Measurements from ENCODE around the gene ITPKB.

ITPKB gene

GRCh38 chr1:226637147-226637935 lies 101.7 kb downstream of the ITPKB start:
- no peak for DNase-seq (ENCODE audit: low read depth, low spot score)

GRCh38 chr1:226636847-226637096 lies 102.3 kb downstream of the ITPKB start:
- no peak for DNase-seq (ENCODE audit: low read depth, low spot score)

GRCh38 chr1:226635456-226635941 lies 103.6 kb downstream of the ITPKB start:
- no peak for DNase-seq (ENCODE audit: low read depth, low spot score)

- DNase-seq (ENCODE audit: low read depth, low spot score), result no peak
Observed at GRCh38 chr1:226634611-226635246, 104.4 kb downstream of the ITPKB start.

- DNase-seq (ENCODE audit: low read depth, low spot score), result peak; percentile 70
Observed at GRCh38 chr1:226634166-226634588, 104.9 kb downstream of the ITPKB start.

- DNase-seq (ENCODE audit: low read depth, low spot score), result no peak
Observed at GRCh38 chr1:226633541-226634165, 105.4 kb downstream of the ITPKB start.

- no peak for DNase-seq (ENCODE audit: low read depth, low spot score)
Observed at GRCh38 chr1:226632922-226633351, 106.1 kb downstream of the ITPKB start.

- DNase-seq (ENCODE audit: low read depth, low spot score), result no peak
Observed at GRCh38 chr1:226632169-226632879, 106.8 kb downstream of the ITPKB start.

- DNase-seq (ENCODE audit: low read depth, low spot score), result no peak
Observed at GRCh38 chr1:226631229-226632000, 107.7 kb downstream of the ITPKB start.

GRCh38 chr1:226630592-226630991 lies 108.5 kb downstream of the ITPKB start:
- DNase-seq (ENCODE audit: low read depth, low spot score), result no peak

GRCh38 chr1:226629896-226630550 lies 109.1 kb downstream of the ITPKB start:
- DNase-seq (ENCODE audit: low read depth, low spot score), result no peak

- DNase-seq (ENCODE audit: low read depth, low spot score), result no peak
Observed at GRCh38 chr1:226629210-226629895, 109.7 kb downstream of the ITPKB start.

GRCh38 chr1:226628612-226629155 lies 110.4 kb downstream of the ITPKB start:
- no peak for DNase-seq (ENCODE audit: low read depth, low spot score)

- DNase-seq (ENCODE audit: low read depth, low spot score), result no peak
Observed at GRCh38 chr1:226627924-226628611, 111.0 kb downstream of the ITPKB start.

GRCh38 chr1:226627050-226627755 lies 111.9 kb downstream of the ITPKB start:
- no peak for DNase-seq (ENCODE audit: low read depth, low spot score)

- peak; percentile 68 for DNase-seq (ENCODE audit: low read depth, low spot score)
Observed at GRCh38 chr1:226626577-226626956, 112.5 kb downstream of the ITPKB start.

GRCh38 chr1:226625832-226626576 lies 113.1 kb downstream of the ITPKB start:
- no peak for DNase-seq (ENCODE audit: low read depth, low spot score)

- no peak for DNase-seq (ENCODE audit: low read depth, low spot score)
Observed at GRCh38 chr1:226625326-226625725, 113.8 kb downstream of the ITPKB start.

Measured in activated CD4-positive, CD25-positive, alpha-beta regulatory T cell treated with anti-CD3 and anti-CD28 coated beads, Interleukin-2, amount 50 U/mL, for 16 hours (primary cell).